RWPE1 (cell line): ENCODE results near the gene SFMBT2.
A peak's percentile ranks its signal among the peaks of the same experiment; 100 is the strongest.

Source experiments
- CTCF ChIA-PET: fragments of 350-600 bp; sonication (Branson Sonifier 250); formaldehyde crosslinking; extraction: SDS; loops from one replicate; lab custom pipeline; 2021; lab: Yijun Ruan, JAX
- POLR2A ChIA-PET: fragments of 400-600 bp; formaldehyde crosslinking; extraction: SDS; loops from one replicate; lab custom pipeline; 2020; ENCODE audit warnings: antibody characterized with exemption; ENCODE audit not compliant: low non-redundant PET; lab: Yijun Ruan, JAX
- DNase-seq: peaks from one replicate; pipeline ENCODE4 v3.0.0; 2012; ENCODE audit warnings: low spot score
- H3K27ac ChIP-seq: fragments of 450-650 bp; 2 replicates; pipeline ENCODE4 v1.5.1; 2017
- TF ChIP-seq, protein P1 (sequence below): fragments of 450-650 bp; conservative IDR thresholded peaks from 2 replicates; pipeline ENCODE4 v1.5.1; 2017; ENCODE audit warnings: low read depth, mild to moderate bottlenecking

SFMBT2 gene

DNA sequence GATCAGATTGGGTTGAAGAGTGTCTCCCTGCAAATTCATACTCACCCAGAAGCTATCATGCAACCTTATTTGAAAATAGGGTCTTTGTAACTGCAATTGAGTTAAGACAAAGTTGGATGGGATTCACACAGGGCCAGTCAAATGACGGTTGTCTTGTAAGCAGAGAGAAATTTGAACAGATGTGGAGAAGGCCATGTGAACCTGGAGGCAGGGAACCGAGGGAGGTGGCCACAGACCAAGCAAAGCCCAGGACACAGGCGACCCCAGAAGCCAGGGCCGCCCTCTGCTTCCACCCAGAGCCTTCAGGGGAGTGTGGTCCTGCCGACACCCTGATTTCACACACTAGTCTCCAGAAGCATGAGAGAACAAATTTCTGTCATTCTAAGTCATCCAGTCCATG lies 140.8 kb downstream of the SFMBT2 start:
- no peak for DNase-seq
- TF ChIP-seq, protein P1, sequence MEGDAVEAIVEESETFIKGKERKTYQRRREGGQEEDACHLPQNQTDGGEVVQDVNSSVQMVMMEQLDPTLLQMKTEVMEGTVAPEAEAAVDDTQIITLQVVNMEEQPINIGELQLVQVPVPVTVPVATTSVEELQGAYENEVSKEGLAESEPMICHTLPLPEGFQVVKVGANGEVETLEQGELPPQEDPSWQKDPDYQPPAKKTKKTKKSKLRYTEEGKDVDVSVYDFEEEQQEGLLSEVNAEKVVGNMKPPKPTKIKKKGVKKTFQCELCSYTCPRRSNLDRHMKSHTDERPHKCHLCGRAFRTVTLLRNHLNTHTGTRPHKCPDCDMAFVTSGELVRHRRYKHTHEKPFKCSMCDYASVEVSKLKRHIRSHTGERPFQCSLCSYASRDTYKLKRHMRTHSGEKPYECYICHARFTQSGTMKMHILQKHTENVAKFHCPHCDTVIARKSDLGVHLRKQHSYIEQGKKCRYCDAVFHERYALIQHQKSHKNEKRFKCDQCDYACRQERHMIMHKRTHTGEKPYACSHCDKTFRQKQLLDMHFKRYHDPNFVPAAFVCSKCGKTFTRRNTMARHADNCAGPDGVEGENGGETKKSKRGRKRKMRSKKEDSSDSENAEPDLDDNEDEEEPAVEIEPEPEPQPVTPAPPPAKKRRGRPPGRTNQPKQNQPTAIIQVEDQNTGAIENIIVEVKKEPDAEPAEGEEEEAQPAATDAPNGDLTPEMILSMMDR: no peak
- ChIA-PET POLR2A (no interaction called here), CTCF (no interaction called here)
- H3K27ac ChIP-seq: peak overlapping the region; percentile 46; the same call in 1 of the 2 replicates

DNA sequence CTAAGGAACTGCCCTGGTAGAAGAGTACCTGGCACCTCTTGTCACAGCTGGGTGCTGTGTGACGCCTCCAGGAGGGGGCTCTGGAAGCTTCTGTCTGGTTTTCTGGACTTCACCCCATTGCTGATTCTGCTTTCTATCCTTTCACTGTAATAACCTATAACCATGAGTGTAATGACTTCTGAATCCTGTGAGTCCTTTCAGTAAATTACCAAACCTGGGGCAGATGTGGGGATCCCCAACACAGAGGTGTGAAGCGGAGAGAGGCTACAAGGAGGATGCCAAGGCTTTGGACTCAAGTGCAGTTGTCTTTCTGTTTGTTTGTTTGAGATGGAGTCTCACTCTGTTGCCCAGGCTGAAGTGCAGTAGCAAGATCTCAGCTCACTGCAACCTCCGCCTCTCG lies 143.7 kb downstream of the SFMBT2 start:
- H3K27ac ChIP-seq: no peak overlapping the region
- ChIA-PET POLR2A (no interaction called here), CTCF (no interaction called here)
- TF ChIP-seq, protein P1: no peak
- DNase-seq: no peak

DNA sequence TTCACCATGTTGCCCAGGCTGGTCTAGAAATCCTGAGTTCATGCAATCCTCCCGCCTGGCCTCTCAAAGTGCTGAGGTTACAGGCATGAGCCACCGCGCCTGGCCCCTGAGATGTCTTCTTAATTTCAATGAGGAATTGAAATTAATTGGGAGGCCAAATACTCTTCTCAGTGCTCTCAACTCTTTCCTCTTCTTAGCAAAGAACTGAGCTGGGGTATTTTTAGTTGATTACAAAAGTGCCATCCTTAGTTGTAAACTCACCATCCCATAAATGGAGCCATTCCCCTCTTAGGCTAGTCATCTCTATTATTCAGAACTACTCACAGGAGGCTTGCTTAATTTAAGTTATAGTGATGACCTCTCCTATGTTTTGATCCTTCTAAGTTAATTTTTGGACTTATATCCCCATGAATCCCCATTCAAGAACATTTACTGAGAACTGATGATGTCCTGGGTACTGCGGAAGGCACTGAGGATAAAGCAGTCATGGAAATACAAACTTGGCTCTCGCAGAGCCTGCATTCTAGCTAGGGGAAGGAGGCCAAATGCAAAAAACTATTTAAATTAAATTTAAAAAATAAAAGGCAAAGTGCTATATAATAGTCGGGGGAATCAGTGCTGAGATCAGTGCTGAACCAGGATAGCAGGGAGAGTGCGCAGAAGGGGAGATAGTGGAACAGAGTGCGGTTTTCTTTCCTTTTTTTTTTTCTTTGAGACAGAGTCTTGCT lies 145.3 kb downstream of the SFMBT2 start:
- DNase-seq: no peak
- CTCF ChIA-PET: no interaction called here
- POLR2A ChIA-PET: no interaction called here
- peak overlapping the region; percentile 51; the same call in 1 of the 2 replicates for H3K27ac ChIP-seq
- TF ChIP-seq, protein P1: no peak

DNA sequence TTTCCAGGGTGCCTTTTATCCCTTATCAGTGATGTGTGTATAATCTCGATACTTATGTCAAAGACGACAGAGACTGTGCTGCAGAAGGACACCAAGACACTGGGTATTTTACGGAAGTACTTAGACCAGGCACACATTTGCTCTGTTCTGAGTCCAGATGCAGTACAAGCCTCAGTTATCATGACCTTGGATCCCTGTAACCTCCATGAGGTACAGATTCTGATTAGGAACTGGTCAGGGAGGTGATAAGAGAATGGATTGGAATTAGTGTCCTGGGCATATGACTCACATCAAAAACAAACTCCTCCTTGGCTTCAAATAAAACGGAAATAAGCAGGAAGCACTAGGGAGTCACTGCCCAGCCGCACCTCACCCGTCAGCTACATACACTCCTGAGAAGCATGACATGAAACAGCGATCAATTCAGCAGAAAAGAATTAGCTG lies 146.5 kb downstream of the SFMBT2 start:
- ChIA-PET POLR2A (no interaction called here), CTCF (no interaction called here)
- DNase-seq: peak; percentile 51
- TF ChIP-seq, protein P1: no peak
- no peak overlapping the region for H3K27ac ChIP-seq

DNA sequence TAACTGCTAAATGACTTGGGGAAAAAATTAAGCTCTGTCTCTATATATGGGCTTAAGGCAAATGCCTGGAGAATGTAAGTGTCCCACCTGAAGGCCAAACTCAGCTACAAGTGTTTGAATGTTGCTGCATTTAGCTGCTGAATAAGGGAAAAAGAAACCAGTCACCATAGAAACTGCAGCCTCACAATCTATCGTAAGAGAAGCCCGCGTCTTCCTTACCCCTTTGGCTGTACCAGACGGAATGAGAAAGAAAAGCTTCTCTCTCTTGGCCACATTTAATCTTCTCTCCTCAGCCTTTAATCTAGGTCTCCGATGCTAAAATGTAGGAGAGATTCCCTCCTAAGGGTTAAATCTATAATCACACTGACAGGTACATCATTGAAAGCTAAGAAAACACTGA lies 147.2 kb downstream of the SFMBT2 start:
- no peak overlapping the region for H3K27ac ChIP-seq
- ChIA-PET CTCF (no interaction called here), POLR2A (no interaction called here)
- TF ChIP-seq, protein P1: no peak
- DNase-seq: no peak

DNA sequence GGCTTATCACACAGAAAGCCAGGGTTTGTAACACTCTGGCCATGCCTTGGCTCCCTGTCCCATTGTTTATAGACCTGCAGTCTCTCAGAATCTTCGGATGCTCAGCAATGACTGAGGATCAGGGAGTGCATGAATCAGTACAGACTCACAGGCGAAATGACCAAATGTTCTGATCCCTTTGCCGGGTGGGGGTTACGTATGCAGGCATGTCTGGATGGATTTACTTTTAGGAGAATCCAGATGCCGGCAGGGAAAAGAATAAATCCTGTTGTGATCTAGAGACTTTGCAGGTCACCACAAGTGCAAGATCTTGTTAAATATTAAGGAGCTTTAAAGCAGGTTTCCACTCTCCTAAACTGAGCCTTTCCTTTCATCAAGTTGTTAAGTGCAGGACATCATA lies 149.5 kb downstream of the SFMBT2 start:
- ChIA-PET POLR2A (no interaction called here), CTCF (no interaction called here)
- DNase-seq: peak; percentile 54
- TF ChIP-seq, protein P1: no peak
- H3K27ac ChIP-seq: peak overlapping the region; percentile 82
